ENCODE data around the gene LRRC56.

LRRC56 gene

DNA sequence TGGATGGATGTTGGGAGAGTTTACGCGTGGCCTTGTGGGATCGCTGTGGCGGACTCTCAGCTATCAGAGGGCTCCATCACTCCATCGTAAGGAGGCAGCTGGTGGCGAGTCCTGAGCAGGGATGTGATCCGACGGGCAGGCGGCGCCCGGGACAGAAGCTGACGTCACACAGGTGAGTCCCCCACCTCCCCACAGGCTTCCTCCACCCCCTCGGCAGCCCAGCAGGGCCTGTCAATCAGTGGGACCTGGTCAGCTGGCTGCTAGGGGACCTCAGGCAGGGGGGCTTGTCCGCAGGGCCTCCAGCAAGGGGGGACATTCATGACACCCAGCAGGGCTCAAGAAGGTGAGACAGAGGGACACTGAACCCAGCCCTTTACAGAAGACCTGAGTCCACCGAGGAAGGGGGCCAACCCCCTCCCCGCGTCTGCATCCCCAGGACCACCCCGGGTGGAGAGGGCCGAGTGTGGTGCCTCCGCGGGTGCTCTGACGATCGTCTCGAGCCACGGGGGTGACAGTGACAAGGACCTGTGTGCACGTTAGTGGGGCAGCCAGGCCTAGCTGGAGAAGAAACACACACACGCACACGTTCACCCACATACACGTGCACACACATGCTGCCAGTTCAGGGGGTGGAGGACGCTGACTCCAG, 9.0 kb upstream of the LRRC56 start:
- DNase-seq, result no peak

DNA sequence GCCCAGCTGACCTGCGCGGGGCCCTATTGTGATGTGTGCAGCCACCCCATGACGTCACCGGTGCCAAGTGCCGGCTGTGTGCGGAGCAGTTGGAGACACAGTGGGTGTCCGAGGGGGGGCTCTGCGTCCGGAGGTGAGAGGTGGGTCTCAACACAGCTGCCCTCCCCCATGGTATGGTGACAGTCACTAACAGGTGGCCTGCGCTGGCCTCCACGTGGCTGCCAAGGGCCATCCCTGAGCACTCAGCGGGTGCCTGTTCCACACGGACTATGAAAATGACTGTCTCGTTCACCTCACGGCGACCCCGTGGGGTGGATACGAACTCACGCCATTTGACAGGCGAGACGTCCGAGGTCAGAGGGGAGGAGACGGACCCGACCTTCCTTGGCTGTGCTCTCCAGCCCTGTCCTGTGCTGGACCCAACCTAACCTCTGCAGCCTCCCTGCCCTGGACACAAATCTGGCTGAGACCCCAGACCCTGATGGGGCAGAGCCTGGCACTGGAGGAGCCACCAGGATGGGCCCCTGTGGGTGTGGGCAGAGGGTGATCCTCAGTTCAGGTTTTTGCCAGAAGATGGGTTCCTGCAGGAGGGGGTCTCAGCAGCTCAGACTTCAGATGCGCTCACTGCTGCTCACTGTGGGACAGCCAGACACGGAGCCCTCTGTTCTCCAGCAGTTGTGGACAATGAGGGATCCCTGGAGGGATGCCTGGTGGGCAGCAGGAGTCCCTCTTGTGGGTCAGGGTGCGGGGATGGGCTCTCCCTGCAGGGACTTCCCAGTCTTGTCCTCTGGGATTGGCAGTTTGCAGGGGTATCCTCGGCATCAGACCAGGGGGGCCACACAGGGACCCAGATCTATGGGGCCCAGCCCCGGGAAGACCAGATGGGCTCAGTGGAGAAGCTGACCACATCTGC, 8.3 kb upstream of the LRRC56 start:
- no peak for DNase-seq

DNA sequence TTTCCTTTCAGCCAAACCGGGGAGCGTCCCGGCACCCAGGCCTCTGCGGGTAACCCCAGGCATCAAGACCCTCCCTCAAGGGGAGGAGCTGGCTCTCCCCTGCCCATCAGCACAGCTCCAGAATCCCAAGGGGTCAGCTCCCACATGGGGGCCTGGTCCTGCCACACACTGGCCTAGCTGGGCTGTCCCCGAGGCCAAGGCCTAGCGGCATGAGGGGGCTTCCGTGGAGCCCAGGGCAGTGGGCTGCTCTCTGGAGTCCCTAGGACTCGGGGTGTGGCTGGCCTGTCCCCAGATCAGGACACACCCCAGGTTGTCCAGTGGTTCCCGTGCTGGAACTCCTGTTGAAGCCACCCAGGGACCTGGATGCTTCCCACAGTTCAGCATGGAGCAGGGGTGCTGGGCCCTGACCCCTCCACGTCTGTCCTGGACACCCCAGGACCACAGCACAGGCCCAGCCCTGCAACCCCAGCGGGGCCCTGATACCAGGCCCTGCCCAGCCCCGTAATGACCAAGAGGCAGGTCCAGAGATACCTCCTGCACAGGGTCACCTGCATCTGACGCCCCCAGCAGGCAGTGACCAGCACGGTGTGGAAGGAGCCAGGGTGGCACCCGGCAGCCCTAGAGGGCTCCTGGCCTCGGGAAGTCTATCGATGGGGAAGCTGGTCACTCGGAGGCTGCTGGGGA, 7.5 kb upstream of the LRRC56 start:
- no peak for DNase-seq

DNA sequence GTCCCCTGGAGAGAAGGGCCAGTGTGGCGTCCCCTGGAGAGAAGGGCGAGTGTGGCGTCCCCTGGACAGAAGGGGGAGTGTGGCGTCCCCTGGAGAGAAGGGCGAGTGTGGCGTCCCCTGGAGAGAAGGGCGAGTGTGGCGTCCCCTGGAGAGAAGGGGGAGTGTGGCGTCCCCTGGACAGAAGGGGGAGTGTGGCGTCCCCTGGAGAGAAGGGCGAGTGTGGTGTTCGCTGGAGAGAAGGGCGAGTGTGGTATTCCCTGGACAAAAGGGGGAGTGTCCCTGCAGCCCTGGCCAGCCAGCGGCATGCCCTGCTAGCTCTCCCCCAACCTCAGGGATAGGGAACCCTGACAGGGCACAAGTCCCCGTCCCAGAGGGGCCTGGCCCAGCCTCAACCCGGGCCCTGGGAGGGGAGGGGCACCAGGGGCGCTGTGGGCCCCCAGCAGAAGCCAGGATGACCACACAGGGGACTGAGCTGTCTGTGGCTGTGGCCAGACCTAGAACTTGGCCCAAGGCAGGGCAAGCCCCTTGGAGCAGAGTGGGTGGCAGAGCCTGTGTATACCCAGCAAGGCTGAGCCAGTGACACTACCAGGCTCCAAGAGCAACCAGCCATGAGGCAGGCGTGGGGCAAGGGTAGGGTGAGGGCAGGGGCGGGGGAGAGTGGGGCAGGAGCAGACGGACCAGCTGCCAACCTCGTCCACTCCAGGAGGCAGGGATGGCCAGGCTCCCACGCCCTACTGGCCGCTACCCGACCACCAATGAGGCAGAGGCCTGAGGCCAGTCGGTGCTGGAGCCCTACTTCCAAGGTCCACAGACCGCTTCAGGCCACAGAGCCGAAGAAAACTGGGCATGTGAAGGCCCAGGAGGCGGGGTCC, 6.1 kb upstream of the LRRC56 start:
- no peak for DNase-seq

DNA sequence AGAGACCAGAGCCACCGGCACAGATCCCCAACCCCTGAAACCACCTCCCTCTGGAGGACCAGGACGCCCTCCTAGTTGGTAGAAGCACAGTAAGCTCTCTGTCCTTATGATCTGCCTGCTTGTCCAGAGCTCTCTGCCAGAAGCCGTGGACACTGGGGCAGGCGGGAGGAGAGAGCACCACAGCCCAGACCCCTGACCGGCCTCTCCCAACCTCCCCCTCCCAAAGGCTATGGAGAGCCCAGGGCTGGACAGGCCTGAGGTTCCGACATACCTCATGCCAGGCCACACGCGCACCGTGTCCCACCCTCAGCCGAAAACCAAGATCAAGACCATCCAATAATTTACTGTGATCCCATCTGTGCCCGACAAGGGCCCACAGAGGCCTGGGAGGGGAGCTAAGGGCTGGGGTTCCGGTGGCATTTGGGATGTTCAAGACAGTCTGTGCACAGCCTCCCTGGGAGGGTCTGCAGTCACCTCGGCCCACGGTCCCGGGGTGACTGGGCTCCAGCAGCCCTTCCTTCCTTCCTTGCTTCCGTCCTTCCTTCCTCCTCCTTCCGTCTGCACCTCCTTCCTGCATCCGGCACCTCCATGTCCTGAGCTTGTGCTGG, 5.3 kb upstream of the LRRC56 start:
- DNase-seq, result no peak

DNA sequence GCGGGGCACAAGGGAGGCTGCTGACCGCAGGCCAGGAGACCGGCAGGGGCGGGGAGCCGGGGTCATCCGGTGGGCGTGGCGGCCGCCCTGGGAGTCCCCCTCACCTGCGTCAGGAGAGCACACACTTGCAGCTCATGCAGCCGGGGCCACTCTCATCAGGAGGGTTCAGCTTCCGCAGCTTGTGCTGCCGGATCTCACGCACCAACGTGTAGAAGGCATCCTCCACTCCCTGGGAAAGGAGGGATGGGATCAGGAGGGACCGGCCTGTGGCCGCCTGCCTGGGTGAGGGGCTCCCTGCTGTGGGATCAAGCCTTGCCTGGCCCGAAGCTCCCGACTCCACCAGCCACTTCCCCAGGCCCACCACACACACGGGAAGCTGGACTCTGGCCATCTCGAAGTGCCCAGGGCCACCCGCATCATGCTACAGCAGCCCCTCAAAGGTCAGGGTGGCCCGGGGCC, 4.8 kb upstream of the LRRC56 start:
- DNase-seq, result no peak

DNA sequence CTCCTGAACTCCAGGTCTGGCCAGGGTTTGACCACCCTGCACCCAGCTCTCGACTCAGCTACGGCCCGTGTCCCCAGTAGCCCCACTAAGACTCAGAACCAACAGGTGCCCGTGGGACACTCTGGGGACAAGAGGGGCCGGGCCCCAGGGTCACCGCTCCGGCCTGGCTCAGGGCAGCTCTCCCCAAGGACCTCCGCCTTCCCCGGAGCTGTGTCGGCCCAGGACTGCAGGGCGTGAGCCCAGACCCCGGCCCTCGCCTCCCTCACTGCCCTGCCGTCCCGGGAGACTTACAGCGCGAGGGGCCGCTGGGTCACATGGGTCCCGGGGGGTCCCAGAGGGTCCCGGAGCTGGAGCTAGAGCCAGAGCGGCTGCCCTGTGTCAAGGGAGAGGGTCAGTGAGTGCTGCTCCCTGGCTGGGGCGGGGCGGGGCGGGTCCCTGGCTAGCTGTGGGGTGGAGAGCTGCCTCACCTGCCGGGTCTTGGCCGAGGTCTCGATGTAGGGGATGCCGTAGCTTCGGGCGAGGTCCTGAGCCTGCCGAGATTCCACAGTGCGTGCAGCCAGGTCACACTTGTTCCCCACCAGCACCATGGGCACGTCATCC, 4.2 kb upstream of the LRRC56 start:
- DNase-seq, result no peak

DNA sequence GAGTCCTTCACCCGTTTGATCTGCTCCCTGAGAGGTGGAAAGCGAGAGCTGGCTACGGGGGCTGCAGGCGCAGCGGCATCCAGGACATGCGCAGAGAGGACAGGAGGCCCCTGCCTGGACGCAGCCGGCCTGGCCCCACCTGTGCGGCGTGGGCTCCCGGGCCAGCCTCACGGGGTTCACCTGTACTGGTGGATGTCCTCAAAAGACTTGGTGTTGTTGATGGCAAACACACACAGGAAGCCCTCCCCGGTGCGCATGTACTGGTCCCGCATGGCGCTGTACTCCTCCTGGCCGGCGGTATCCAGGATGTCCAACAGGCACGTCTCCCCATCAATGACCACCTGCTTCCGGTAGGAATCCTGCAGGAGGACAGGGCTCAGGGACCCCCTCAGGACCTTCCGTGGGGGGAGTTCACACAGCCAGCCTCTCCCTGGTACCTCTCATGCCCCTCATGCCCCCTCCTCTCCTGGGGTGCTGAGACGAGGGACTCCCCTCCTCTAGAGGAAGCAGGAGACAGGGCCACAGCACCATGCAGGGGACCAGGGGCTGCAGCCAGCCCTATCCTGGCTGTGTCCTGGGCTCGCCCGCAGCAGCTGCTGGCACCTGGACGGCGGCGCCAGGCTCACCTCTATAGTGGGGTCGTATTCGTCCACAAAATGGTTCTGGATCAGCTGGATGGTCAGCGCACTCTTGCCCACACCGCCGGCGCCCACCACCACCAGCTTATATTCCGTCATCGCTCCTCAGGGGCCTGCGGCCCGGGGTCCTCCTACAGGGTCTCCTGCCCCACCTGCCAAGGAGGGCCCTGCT, 3.5 kb upstream of the LRRC56 start:
- no peak for DNase-seq

DNA sequence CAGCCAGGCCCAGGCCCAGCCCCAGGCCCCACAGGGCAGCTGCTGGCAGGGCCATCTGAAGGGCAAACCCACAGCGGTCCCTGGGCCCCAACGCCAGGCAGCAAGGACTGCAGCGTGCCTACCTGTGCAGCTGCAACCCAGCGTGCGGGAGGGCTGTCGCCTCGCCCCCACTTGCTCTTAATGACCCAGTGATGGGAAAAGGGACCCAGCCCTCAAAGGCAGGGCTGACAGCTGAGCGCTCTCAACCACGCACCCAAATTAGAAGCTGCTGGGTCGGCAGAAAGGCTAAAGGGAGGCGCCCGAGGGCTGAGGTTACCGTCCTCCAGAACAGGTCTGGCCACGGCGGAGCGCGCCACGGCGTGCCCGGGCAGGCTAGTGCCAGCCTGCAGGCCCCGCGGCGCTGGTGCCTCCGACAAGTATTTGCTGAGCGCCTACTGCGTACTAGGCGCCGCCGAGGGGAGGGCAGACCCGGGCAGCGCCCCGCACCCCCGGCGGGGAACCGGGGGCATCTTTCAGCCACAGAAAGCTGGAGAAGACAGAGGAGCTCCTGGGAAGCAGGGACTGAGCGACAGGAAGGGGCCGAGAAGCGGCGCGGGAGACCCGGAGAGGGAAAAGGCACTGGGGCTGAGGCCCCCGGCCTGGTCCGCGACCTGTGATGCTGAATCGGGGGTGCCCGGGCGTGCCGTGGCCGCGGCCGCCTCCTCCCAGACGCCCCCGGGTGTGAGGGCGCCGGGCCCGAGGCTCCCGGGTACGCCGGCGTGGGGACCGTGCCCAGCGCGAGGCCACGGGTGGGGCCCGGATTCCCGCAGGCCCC, 2.7 kb upstream of the LRRC56 start:
- DNase-seq, result peak; percentile 35 to 52

DNA sequence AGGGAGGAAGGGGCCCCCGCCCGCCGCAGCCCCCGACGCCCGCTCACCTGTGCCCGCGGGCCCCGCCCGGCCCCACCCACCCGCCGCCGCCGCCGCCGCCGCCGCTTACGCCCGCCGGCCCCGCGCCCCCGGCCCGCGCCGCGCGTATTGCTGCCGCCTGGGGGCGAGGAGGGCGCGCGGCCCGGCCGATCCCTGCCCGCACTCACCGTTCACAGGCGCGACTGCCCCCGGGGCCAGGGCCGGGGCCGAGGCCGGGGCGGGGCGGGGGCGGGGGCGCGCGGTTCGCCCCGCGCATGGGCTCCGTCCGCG, 2.2 kb upstream of the LRRC56 start:
- DNase-seq, result no peak

DNA sequence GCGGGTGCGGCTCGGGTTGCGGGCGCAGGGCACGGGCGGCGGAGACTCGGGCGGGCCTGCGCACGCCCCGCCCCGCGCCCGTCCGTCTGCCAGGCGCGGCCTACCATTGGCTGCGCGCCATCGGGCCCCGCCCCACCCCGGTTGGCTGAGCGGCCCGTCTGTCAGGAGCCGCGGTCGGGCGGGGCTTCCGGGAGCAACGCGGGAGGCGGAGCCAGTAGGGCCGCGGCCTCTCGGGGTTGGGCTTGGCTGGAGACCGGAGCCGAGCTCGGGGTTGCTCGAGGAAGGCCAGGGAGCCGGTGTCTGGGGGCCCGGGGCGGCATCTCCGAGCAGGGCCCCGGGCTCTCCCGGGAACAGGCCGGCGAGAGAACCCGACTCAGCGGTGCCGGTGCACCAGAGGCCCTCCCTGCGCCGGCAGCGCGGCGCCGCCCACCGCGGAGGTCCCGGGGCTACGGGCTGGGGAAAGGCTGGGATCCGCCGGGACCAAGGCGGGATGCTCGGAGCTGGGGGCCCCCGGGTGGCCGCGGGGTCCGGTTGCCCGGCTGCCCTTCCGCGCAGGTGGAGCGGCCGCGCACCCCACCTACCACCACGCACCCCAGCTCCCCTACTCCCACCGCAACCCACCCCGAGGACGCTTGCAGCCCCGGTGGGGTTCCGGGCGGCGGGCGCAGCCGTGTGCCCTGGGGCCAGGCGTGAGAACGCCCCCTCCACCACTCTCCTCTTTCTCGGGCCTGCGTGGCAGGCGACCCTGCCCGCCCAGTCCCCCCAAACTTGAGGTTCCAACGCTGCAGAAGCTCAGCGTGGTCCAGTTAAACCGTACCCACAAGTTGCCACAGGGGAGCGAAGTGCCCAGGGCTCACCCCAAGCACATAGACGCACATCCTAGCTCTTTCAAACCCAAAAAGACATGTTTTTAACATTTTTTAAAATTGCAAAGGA, 1.5 kb upstream of the LRRC56 start, which contains the start of gene HRAS:
TSS of gene HRAS (minus strand) at position 58 of the 936 bp plus-strand sequence.
- peak; percentile 95 for DNase-seq

DNA sequence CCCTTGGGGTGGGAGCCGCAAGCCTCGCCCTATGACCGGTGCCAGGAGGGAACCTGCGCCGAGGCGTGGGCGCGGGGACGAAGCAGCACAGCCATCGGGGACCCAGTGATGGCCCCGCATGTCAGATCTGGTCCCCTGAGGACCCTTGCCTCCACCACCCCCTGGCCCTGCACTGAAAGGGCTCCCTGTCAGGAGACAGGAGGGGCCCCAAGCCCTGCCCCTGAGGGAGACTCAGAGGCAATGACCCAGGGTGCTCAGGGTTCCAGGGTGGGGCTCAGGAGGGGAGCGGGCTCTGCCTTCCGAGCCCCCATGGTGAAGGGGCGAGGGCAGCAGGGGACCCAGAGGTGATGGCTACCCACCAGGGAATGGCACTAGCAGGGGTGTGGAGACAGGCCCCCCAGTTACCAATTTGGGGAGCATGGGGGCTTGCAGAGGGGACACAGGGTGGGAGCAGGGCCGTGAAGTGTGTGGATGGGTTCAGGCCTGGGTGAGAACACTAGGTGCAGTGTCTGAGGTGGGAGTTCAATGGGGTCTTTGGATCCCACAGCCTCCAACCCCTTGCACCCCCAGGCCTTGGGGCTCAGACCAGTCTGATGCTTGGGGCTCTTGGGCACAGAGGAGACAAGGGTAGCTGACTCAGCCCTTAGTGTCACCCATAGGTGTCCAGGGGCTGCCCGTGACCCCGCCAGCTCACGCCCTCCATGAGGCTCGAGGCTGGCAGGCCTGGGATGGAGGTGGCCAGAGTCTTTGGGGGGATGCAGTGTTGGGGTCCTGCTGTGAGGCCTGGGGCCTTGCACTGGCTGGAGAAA, 499 bp downstream of the LRRC56 start:
- DNase-seq, result no peak

DNA sequence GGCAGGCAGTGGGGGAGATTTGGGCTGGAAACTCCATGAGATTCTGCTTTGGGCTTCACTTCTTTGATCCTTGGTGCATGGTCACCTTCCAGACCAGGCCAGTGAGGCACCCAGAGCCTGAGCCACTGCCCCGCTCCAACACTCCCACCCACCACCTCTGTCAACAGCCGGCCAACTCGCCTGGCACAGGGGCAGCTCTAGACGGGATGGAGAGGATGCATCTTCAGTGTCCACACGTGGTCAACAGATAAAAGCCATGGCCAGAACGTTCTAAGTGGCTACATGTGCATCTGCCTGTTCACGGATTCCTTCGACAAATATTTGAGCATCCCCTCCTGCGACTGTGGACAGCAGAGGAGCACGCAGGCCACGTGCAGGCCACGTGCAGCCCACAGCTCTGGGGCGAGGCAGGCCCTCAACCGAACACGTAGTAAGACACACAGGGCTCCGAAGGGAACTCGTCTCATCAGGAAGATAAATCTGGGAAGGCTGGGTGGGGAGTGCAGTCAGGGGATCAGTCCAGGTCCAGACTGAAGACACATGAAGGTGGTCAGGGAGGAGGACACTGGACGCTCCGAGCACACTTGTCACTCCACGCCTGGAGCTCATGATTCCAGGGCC, 1.2 kb downstream of the LRRC56 start:
- no peak for DNase-seq

DNA sequence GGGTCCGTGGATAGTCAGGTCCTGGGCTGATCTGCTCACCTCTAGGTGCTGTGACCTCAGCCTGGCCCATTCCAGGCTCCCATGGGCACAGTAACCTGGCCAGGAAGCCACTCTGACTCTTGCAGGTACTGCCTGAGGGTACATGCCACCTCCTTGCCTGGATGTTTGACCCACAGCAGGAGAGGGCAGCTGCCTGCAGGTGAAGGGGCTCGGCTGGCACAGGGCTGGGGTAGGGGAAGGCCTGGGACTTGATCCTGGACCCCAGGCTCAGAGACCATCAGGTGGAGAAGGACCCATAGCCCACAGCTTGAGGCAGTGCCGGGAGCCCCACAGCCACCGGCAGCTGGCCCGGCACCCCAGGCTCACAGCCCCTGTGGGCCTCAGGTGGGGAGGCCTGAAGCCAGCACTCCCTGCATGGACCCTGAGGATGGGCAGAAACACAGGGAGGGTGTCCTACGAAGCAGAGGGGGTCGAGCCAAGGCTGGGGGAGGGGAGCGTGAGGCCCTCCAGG, 2.7 kb downstream of the LRRC56 start:
- DNase-seq, result no peak

DNA sequence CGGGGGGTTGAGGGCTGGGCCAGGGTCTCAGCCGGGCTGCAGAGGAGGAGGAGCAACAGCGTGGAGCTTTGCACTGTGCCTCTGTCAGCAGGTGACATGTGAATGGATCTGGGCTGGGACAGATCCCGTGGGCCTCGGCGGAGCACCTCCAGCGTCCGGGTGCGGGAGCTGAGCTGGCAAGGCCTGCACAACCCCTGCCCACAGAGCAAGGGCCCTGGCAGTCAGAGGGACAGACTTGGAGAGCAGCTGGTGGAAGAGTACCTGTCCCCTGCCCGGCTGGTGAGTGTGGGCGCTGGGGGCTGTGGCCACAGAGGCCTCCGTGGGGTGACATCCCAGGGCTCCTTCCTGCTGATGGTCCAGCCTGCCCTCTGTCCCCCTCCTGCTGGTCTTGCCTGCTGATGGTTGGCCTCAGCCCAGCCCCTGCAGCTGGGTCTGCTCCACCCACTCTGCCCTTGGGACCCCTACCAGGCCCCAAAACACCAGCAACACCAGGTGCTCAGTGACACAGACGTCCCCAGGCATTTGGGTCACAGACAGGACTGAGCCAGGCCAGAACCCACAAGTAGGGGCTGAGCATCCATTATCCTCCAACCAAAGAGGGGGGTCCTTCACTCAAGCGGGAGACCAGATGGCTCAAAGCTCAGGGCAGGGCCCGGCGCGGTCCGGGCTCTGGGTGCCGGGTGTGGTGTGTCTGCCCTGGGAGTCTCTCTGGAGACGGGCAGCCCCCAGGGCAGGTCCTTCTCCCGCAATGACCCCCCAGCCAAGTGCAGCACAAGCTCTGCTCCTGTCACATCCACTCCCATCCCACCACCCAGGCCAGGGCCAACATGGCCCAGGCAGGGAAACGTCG, 3.5 kb downstream of the LRRC56 start:
- no peak for DNase-seq

DNA sequence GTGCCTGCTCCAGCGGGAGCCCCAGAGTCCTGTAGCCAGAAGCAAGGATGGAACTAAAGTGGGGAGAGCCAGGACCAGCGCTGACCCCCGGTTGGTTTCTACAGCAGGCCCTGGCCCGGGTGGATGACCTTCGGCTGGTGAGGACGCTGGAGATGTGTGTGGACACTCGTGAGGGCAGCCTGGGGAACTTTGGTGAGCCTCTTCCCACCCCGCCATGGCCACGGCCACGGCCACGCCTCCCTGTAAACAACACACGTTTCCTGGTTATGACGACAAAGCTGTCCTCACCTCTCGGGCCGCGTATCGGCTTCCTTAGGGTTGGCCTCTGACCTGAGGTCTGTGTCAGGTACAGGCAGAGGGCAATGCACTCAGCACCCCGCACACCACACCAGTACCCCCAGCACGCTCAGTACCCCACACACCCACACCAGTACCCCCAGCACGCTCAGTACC, 4.1 kb downstream of the LRRC56 start:
- DNase-seq, result no peak
